Left hindlimb (tissue), 1 donor: ENCODE measurements around the gene WDR83.
"Not testable (repeated sequence)": the region's sequence is repeated elsewhere in the genome, so short reads cannot be mapped to it uniquely, and the experiment has no call there.

Source experiments
- DNase-seq: peaks from one replicate; pipeline ENCODE4 v3.0.0-alpha.2; 2018

WDR83 gene

DNA sequence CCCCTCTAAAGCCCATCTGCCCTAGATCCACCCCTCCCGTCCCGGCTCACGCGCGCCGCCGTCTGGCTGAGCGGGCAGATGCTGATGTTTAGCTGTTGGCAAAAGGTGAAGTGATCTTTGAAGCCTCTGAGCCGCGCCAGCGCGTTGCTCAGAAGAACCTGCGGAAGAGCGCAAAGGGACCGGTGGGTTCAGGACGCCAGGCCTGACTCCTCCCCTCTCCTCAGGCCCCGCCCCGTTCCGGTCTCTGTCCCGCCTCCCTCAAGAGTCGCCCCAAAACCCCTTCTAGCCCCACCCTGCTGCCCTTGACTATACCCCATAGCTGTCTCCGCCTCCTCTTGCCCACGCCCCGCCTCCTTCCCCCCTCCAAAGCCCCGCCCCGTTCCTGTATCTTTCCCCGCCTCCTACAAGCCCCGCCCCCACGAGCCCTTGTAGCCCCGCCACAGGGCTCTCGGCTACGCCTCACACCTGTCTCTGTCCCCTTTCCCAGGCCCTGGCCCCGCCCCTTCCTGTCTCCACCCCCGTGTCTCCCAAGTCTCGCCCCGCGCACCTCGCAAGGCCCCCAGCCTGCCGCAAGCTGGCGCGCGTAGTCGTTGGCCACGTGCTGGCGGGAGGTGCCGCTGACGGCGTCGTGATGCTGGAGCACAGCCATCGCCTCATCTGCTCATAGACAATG is 9.6 kb upstream of the WDR83 start:
- DNase-seq, result no peak

DNA sequence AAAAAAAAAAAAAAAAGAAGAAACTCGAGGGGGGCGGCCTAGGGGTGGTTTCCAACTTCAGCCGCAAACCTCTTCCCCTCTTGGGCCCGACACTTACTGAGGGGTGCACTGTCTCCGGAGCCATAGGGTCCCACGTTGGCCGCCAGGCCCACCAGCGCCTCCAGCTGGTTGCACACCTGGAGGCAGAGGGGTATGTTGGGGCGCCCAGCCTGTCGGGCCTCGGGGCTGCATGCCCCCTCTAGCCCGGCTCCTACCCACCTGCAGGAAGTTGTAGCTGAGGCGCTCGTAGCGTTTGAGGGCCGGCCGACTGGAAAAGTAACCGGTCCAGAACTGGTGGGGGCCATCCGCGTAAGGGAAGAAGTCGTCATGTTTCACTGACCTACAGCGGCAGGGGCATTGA is 8.6 kb upstream of the WDR83 start:
- no peak for DNase-seq

DNA sequence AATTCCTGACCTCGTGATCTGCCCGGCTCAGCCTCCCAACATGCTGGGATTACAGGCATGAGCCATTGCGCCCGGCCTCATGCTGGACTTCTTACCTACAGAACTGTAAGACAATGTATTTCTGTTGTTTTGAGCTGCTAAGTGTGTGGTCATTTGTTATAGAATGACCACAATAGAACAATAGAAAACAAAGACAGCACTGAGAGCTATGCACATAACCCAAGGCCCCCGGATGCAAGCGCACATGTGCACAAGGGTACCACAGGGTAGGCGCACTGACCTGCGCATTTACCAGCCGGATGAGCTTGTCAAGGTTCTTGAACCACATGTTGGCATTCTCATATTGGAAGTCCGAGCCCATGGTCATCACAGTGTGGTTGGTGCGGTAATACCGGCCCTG is 5.6 kb upstream of the WDR83 start:
- peak; percentile 0 for DNase-seq

DNA sequence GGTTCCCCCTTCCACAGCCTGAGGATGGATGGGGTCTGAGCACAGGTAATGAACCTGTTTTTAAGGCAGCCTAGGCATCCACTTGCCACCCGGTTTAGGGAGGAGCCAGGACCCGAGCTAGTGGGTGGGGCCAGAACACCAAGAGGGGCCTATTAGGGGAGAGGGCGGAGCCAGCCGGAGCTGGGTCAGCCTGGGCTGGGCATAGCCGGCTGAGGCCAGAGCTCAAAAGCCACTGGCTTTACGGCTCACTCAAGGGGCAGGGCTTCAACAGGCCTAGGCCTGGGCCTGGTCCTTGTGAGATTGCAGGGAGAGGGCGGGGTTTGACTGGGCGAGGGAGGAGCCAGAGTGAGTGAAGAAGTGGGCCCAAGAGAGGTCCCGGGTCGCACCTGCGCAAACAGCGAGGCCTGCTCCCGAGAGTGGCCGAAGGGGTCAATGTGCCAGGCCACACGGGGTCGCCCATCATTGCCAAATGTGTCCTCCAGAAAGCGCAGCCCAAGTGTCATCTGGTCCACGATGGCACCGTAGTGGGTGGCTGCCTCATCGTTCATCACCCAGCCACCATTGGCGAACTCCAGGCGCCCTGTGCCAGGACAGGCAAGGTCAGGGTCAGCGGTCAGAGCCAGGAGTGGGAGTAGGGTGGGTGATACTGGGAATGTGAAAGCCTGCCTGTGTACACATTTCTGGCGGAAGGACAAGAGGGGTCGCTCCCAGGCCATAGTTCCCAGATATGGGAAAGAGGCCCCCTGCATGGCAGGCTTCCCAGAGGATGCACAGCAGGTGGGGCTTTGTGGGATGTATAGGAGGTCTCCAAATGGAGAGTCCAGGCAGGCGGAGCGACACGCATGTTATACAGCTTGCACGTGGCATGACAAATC is 2.0 kb upstream of the WDR83 start:
- DNase-seq, result no peak

DNA sequence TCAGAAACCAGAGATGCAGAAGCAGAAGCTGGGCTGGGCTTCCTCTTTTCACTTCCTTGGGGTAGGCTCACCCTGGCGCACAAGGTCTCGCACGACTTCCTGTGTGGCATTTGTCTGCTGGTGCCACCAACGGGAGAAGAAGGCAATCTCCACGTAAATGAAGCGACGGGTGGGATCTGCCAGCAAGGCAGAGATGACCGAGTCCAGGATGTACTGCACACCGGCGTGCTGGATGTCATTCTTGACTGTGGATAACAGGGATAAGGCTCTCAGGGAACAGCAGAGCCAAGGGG is 1.4 kb upstream of the WDR83 start:
- DNase-seq, result no peak

DNA sequence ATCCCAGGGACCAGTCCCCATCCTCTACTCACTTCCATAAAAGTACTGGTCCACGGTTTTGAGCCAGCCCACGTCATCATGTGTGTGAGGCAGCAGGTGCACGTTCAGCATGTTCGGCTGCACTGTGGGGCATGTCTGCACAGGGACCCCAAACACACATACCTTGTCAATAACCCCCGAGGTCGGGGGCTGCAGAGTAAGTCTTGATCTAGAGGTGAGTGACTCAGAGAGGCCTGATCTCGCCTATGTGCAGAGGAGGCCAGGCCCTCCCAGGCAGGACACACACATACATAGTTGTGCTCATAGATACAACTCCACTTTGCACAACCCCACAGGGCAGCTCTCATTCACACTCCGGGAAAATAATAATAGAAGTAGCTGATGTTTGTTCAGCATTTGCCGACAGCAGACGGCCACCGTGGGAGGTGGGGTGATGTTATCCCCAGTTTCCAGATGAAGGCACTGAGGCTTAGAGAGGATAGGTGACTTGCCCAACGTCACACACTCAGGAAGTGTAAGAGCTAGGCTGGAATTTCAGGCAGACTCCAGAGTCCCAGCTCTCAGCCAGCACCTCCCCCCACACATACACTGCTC is 839 bp upstream of the WDR83 start:
- DNase-seq, result no peak

DNA sequence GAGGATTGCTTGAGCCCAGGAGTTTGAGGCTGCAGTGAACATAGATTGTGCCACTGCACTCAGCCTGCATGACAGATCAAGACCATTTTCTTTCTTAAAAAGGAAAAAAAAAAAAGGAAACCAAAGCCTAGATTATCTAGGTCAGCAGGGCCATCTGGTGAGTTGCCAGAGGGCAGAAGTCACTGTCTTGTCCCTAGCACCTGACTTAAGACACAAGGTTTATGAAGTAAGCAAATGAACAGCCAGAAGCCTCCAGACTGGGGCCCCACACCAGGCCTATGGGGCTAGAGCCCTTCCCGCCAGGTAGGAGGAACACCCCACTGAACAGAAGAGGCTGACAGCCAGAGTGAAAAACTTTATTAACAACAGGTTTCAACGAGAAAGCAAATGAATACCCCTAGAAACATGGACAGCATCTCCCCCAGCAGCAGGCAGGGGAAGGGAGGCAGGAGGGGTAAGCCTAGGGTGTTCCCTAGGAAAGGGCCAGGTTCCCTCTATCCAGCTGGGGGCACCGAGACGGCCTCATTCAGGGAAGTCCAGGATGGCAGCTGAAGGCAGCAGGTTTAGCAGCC is 1.2 kb downstream of the WDR83 start:
- no peak for DNase-seq

DNA sequence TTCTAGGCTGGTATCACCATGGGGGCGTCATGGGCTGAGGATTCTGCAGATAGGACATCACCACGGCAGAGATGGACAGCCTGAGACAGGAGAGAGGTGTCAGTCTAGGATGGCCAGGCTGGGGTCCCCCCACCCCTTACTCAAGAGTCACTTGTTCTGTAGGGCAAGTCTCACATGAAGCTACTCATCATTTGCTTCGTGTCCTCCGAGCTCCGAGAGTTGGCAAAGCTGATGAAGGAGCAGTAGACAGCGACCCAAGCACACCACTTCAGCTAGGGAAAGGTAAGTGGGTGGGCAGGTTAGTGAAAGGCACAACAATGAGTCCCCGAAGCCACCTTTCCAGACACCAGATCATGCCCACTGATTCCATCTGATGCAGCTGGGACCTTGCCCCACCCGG is 1.7 kb downstream of the WDR83 start:
- no peak for DNase-seq

DNA sequence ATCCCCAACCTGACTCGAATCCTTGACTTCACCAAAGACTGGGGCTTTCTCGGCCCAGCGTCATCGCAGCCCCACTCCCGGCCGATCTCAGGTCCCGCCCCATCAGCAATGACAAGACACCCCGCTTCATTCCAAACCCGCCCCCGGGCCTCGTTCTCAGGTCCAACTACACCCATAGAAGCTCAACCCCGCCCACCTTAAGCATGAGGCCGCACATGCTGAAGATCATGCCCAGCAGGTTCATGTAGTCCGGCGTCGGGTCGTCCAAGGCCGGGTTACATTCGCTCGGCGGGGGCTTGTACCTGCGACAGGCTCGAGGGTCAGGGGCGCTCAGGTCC is 2.3 kb downstream of the WDR83 start:
- peak; percentile 76 for DNase-seq

DNA sequence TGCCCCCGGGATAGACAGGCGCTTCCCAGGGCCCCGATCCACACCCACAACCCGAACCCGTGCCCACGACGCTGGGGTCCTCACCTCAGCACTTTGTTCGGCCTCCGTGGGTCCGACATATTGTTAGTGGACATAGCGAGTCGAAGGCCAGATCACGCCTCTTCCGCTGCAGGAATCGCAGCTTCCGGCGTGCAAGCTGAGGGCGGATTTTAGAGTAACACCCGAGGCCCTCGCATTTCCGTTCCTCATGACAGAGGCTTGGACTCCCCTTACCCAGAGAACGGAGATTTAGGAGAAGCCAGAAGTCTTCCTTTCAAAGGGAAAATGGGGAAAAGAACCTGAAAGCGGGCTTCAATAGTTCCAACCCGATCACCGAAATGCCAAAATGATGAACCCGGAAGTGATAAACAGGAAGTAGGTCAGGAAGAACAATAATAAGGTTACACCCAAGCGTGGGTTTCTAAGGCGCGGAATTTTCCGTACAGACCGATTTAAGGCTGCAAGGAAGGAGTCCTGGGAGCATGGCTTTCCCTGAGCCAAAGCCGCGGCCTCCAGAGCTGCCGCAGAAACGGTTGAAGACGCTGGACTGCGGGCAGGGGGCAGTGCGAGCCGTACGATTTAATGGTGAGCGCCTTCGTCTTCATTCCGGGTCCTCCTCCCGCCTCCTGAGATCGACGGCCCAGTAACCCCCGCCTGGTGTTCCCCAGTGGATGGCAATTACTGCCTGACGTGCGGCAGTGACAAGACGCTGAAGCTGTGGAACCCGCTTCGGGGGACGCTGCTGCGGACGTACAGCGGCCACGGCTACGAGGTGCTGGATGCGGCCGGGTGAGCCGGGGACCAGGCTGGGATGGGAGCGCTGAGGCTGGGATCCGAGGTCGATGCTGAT is 2.9 kb downstream of the WDR83 start:
- peak; percentile 86 for DNase-seq

DNA sequence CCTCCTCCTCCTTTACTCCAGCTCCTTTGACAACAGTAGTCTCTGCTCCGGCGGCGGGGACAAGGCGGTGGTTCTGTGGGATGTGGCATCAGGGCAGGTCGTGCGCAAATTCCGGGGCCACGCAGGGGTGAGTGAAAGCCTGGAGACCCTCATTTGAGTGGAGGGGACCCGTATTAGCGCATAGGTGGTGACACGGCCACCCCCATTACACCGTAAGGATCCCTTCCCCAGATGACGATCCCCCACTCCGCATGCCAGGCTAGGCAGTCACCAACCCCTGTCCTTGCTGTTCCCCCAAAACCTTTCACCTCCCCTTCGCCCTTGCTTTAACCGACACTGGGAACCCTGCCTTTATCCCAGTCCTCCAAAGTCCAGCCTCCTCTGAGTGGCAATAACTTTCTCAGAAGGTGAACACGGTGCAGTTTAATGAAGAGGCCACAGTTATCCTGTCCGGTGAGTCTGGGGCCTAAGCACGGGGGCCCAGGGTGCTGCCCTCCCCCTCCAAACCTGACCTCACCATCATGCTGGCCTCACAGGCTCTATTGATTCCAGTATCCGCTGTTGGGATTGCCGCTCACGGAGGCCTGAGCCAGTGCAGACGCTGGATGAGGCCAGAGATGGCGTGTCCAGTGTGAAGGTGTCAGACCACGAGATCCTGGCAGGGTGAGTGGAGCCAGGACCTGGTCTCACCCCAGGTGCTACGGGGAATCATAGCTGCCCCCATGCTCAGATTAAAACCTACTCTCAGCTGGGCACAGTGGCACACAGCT is 3.7 kb downstream of the WDR83 start:
- DNase-seq, result peak; percentile 32

DNA sequence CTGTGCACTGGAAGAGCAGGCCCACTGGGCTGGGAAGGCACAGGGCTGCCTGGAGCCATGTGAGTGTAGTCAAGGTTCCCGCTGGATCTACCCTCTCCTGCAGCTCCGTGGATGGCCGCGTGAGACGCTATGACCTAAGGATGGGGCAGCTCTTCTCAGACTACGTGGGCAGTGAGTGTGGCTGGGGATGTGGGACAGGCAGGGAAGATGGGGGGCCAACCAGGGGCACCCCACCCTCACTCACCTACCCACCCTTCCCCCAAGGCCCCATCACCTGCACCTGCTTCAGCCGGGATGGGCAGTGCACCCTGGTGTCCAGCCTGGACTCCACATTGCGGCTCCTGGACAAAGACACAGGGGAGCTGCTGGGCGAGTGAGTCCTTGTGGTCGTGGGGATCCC is 6.1 kb downstream of the WDR83 start:
- DNase-seq, result no peak

DNA sequence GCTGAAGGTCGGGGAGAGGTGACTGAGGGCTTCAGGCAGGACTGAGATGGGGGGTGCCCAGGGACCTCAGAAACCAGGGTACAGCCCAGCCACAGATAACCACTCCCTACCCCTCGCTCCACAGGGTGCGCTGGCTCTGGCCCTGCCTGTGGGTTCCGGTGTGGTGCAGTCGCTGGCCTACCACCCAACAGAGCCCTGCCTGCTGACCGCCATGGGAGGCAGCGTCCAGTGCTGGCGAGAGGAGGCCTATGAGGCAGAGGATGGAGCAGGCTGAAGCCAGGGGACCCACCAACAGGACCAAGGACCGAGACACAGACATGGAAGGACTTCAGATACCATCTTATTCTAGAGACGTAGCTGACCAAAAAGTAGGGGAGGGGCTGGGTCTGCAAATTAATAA is 8.8 kb downstream of the WDR83 start:
- DNase-seq, result no peak

DNA sequence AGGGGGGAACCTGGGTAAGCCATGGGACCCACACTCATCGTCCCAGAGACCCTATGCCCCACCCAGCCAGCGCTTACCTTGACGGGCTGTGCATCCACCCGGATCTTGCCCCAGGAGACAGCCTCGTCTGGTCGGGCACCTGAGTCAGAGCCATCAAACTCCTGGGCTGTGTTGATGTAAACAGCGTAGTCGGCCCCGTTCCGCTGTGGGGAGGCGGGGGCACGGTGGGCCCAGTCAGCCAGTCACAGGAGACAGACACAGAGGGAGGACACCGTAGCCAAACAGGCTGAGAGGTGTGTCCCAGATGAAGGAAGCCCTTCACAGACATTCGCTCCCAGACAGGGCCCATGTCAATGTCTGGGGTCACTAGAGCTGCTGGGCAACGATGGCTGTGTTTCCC is 9.3 kb downstream of the WDR83 start:
- no peak for DNase-seq

DNA sequence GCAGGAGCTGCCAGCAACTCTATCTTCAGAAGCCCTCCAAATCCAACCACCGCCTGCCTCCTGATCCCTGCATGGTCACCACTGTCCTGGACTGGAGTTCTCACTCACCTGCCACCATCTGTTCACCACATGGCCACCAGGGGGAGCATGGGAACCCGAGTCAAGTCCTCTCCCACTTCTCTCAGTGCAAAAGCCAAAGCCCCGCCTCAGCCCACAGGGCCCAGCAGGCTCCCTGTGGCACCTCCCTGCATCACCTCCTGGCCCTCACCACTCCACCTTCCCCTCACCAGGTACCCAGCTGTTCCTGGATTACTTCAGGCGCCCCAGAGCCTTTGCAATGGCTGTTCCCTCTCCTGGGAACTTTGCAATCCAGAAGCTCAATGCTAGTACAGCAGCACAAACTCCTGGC is 9.8 kb downstream of the WDR83 start:
- DNase-seq, result peak; percentile 85

DNA sequence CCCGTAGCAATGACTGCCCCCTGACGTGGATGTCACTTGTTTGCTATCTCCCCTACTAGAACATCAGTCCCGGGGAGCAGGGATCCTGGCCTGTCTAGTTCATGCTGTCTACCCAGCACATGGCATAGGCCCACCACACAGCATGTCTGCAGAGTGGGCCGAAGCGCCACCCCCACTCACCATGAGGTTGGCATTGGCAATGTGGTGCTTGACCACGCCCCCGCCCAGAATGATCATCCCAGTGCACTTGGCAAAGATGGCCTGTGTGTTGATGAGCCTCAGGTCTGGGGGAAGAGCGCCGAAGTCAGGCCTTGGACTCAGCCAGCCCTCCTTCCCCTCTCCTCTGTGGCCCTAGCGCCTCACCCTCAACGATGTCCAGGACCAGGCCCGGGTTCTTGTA is 10.3 kb downstream of the WDR83 start:
- no peak for DNase-seq

DNA sequence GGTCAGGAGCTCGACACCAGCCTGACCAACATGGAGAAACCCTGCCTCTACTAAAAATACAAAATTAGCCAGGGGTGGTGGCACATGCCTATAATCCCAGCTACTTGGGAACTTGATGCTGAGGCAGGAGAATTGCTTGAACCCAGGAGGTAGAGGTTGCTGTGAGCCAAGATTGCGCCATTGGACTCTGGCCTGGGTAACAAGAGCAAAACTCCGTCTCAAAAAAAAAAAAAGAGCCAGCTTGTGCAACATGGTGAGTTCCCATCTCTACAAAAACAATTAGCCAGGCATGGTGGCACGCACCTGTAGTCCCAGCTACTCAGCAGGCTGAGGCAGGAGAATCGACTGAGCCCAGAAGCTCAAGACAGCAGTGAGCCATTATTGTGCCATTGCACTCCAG is 11.4 kb downstream of the WDR83 start:
- DNase-seq, result not testable (repeated sequence)

DNA sequence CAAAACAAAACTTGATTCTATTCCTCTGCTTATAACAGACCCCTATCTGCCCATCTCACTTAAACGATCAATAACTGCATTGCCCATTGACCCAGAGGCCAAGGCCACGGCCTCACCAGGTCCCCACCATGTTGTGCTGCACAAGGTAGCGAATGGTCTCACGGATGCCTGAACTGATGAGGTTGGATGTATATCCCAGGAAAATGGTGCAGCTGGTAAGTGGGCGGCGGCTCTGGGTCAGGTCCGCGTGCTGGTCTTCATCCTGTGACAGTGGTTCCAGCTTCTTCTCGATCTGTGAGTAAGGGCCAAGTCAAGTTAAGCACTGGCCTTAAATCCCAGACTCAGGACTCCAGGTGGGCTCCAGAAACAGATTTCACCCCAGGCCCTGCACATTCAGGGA is 13.4 kb downstream of the WDR83 start:
- no peak for DNase-seq

DNA sequence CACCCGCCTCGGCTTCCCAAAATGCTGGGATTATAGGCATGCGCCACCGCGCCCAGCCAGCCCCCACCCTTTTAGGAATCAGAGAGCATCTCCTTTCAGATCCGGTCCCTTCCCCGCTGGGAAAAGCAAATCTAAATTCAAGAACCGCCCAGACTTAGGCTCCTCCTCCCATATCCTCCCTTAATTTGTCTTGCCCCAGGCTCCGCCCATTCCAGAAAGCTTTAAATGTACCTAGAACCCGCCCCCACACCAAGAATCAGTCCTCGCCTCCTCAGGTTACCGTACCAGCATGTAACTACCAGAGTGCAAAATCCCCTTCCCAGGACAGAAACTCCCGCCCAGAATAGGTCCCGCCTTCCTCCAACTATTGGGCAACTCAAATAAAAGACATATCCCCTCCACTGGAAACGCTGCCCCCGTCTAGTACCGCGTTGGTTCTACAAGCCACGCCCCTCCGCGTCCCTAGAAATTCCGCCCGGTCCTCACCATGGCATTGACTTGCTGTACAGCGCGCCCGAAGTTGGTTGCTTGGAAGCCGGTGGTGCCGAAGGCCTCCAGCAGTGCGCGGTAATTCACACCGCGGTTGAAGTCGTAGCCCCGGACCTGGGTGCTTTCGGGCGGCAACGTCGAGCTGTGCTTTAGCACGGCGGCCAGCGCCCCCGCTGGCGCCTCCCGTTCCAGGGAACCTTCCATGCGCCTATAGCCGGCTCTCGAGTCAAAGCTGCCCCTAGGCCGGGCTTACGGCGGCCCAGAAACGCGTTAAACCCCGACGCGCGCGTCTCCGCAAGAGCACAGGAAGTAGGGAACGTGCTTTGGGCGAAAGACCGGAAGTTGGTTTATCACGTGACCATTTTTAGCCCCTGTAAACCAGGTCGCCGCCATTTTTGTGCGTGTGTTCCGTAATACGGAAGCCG is 14.7 kb downstream of the WDR83 start, which contains the start of gene DHPS:
Gene DHPS (minus strand): TSS at position 807 of the 914 bp plus-strand sequence. CDS start 114 bp downstream, at position 693.
- peak; percentile 93 for DNase-seq

DNA sequence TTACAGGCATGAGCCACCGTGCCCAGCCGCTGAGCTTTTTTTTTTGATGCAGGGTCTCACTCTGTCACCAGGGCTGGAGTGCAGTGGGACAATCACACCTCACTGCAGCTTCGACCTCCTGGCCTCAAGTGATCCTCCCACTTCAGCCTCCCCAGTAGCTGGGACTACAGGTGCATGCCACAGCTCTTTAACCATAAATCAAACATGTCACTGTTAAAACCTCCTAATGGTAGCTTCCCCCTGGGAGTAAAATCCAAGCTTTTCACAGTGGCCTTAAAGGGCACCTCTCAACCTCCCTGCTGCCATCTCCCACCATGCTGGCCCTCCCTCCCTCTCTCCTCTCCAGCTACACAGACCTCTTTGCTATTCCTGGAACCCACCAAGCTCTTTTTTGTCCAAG is 19.2 kb downstream of the WDR83 start:
- no peak for DNase-seq
